HEK293 (cell line): ENCODE measurements around the gene VWF.

Experiments used
- CTCF ChIA-PET: fragments of 350-600 bp; formaldehyde crosslinking; extraction: SDS; loops from one replicate; lab custom pipeline; 2021; ENCODE audit warnings: antibody characterized with exemption; lab: Yijun Ruan, JAX
- POLR2A ChIA-PET: fragments of 300-600 bp; formaldehyde crosslinking; extraction: SDS; loops from one replicate; lab custom pipeline; 2020; ENCODE audit warnings: antibody characterized with exemption, inconsistent platforms; lab: Yijun Ruan, JAX
- H3K27ac ChIP-seq: fragments of 200-500 bp; sonication (Bioruptor generic); 2 replicates; pipeline ENCODE4 v1.5.1; 2014; ENCODE audit warnings: low read depth, low read length, control low read depth, inconsistent platforms; ENCODE audit errors: extremely low read depth
- H3K36me3 ChIP-seq, 2 experiments: fragments of 200-500 bp in 1 of 2; sonication (Bioruptor generic) in 1 of 2; 1 replicate in 1 of 2; 2 replicates in 1 of 2; pipeline ENCODE4 v1.5.1; 2014 to 2017; ENCODE audit warnings: inconsistent platforms in 2 of 2, low read length in 2 of 2; ENCODE audit not compliant: control insufficient read depth in 2 of 2, insufficient read depth in 1 of 2
- H3K4me1 ChIP-seq: fragments of 200-500 bp; sonication (Bioruptor generic); 2 replicates; pipeline ENCODE4 v1.5.1; 2014; ENCODE audit warnings: mild to moderate bottlenecking, low read length, inconsistent platforms; ENCODE audit not compliant: control insufficient read depth, insufficient read depth
- H3K4me3 ChIP-seq: 2 replicates; pipeline ENCODE4 v1.5.1; 2011; ENCODE audit warnings: low read depth, mild to moderate bottlenecking, control low read depth, low read length, moderate library complexity
- H3K9me3 ChIP-seq: fragments of 200-500 bp; sonication (Bioruptor generic); 2 replicates; pipeline ENCODE4 v1.5.1; 2014; ENCODE audit warnings: low read depth, low read length, inconsistent platforms; ENCODE audit not compliant: control insufficient read depth, insufficient read depth
- GLIS1 ChIP-seq: fragments of 450-650 bp; formaldehyde crosslinking; IDR thresholded peaks from 2 replicates; pipeline ENCODE4 v1.5.1; 2016; ENCODE audit warnings: missing biosample characterization, missing genetic modification characterization
- HOXC10 ChIP-seq: sonication (generic); formaldehyde crosslinking; IDR thresholded peaks from 2 replicates; pipeline ENCODE4 v1.8.1; 2023; ENCODE audit warnings: mild to moderate bottlenecking, missing genetic modification reagents
- IKZF3 ChIP-seq: fragments of 450-650 bp; IDR thresholded peaks from 2 replicates; pipeline ENCODE4 v1.5.0; 2018; ENCODE audit warnings: missing biosample characterization, mild to moderate bottlenecking, missing genetic modification characterization, moderate library complexity
- KLF7 ChIP-seq: fragments of 450-650 bp; formaldehyde crosslinking; IDR thresholded peaks from 2 replicates; pipeline ENCODE4 v1.5.1; 2016; ENCODE audit warnings: missing biosample characterization, missing genetic modification characterization, borderline replicate concordance
- MEIS1 ChIP-seq: sonication (generic); formaldehyde crosslinking; IDR thresholded peaks from 2 replicates; pipeline ENCODE4 v1.8.1; 2022; ENCODE audit warnings: missing genetic modification reagents, mild to moderate bottlenecking, borderline replicate concordance
- TSHZ1 ChIP-seq: fragments of 450-650 bp; formaldehyde crosslinking; IDR thresholded peaks from 2 replicates; pipeline ENCODE4 v1.5.1; 2016; ENCODE audit warnings: missing biosample characterization, missing genetic modification characterization, borderline replicate concordance
- ZFHX2 ChIP-seq: fragments of 450-650 bp; formaldehyde crosslinking; conservative IDR thresholded peaks from 2 replicates; pipeline ENCODE4 v1.5.1; 2016; ENCODE audit warnings: missing biosample characterization, missing genetic modification characterization
- ZNF18 ChIP-seq: fragments of 450-650 bp; formaldehyde crosslinking; IDR thresholded peaks from 2 replicates; pipeline ENCODE4 v1.5.1; 2016; ENCODE audit warnings: missing biosample characterization, missing genetic modification characterization
- ZNF223 ChIP-seq: fragments of 450-650 bp; formaldehyde crosslinking; IDR thresholded peaks from 2 replicates; pipeline ENCODE4 v1.5.1; 2016; ENCODE audit warnings: missing biosample characterization, missing genetic modification characterization
- ZNF248 ChIP-seq: fragments of 450-650 bp; formaldehyde crosslinking; IDR thresholded peaks from 2 replicates; pipeline ENCODE4 v1.5.1; 2017; ENCODE audit warnings: missing biosample characterization, missing genetic modification characterization
- ZNF266 ChIP-seq: fragments of 450-650 bp; formaldehyde crosslinking; IDR thresholded peaks from 2 replicates; pipeline ENCODE4 v1.5.1; 2016; ENCODE audit warnings: missing biosample characterization, missing genetic modification characterization, low read depth
- ZNF473 ChIP-seq: fragments of 450-650 bp; formaldehyde crosslinking; IDR thresholded peaks from 2 replicates; pipeline ENCODE4 v1.5.1; 2017; ENCODE audit warnings: missing biosample characterization, missing genetic modification characterization
- ZNF600 ChIP-seq: fragments of 450-650 bp; formaldehyde crosslinking; IDR thresholded peaks from 2 replicates; pipeline ENCODE4 v1.5.1; 2016; ENCODE audit warnings: missing biosample characterization, missing genetic modification characterization
- ZNF623 ChIP-seq: fragments of 450-650 bp; formaldehyde crosslinking; IDR thresholded peaks from 2 replicates; pipeline ENCODE4 v1.5.1; 2016; ENCODE audit warnings: missing biosample characterization, missing genetic modification characterization
- ZNF692 ChIP-seq: fragments of 450-650 bp; formaldehyde crosslinking; IDR thresholded peaks from 2 replicates; pipeline ENCODE4 v1.5.1; 2016; ENCODE audit warnings: missing biosample characterization, missing genetic modification characterization
- ZNF785 ChIP-seq: fragments of 450-650 bp; formaldehyde crosslinking; IDR thresholded peaks from 2 replicates; pipeline ENCODE4 v1.5.1; 2016; ENCODE audit warnings: missing biosample characterization, missing genetic modification characterization
- ZNF792 ChIP-seq: fragments of 450-650 bp; formaldehyde crosslinking; IDR thresholded peaks from 2 replicates; pipeline ENCODE4 v1.5.1; 2016; ENCODE audit warnings: missing biosample characterization, missing genetic modification characterization
- ZNF830 ChIP-seq: fragments of 450-650 bp; IDR thresholded peaks from 2 replicates; pipeline ENCODE4 v1.5.0; 2018; ENCODE audit warnings: missing biosample characterization, missing genetic modification characterization, low read depth, mild to moderate bottlenecking, moderate library complexity

VWF gene

GRCh38 chr12:6049992-6050391 lies 74.5 kb downstream of the VWF start:
- POLR2A ChIA-PET: no interaction called here
- CTCF ChIA-PET: interaction anchor here (0.9 to 3.0 kb wide), 3 partner anchors 12 to 235 kb away, joined by 3 to 15 read pairs (median 5); no protein-coding TSS in a partner anchor
- Histone ChIP-seq H3K4me3 (no peak overlapping the region), H3K9me3 (no peaks in the 10 kb centered on the region), H3K4me1 (no peaks in the 10 kb centered on the region), H3K36me3 (no peaks in the 10 kb centered on the region), H3K27ac (no peak overlapping the region)
- TF ChIP-seq TSHZ1 (no peak), ZNF18 (no peak), ZNF600 (tag by site-specific recombination) (no peak), GLIS1 (tag by site-specific recombination) (no peak), ZNF830 (tag by site-specific recombination) (no peak), ZNF223 (tag by site-specific recombination) (no peak), HOXC10 (CRISPR knock-in tag) (no peak), ZNF473 (tag by site-specific recombination) (no peak), ZNF785 (tag by site-specific recombination) (no peak), ZNF248 (no peak), MEIS1 (CRISPR knock-in tag) (no peak), ZFHX2 (tag by site-specific recombination) (no peak)

- H3K27ac ChIP-seq: no peak overlapping the region
- H3K4me3 ChIP-seq: no peak overlapping the region
- no peaks in the 10 kb centered on the region for H3K4me1 ChIP-seq
- no peaks in the 10 kb centered on the region for H3K36me3 ChIP-seq
- ChIA-PET POLR2A (no interaction called here), CTCF (interaction anchor here (0.9 to 3.0 kb wide), 3 partner anchors 12 to 235 kb away, joined by 3 to 15 read pairs (median 5); no protein-coding TSS in a partner anchor)
- TF ChIP-seq IKZF3 (tag by site-specific recombination): no peak
- no peak for TF ChIP-seq ZNF266 (tag by site-specific recombination)
- no peak for TF ChIP-seq ZNF692 (tag by site-specific recombination)
- TF ChIP-seq KLF7 (tag by site-specific recombination): no peak
- TF ChIP-seq ZNF623 (tag by site-specific recombination): no peak
- TF ChIP-seq ZNF792 (tag by site-specific recombination): no peak
- H3K9me3 ChIP-seq: no peaks in the 10 kb centered on the region
These were observed 74.9 kb downstream of the VWF start for GRCh38 chr12:6049587-6049986.
